BJ (cell line): Measurements from ENCODE around the gene TTLL11. TPM values are rescaled to one million over a fixed set of nuclear protein-coding genes. Genes with fewer than 3 reads are reported as not detected.

ENCODE experiments used
- CTCF ChIA-PET: fragments of 350-600 bp; formaldehyde crosslinking; extraction: SDS; loops from one replicate; lab custom pipeline; 2021; ENCODE audit warnings: antibody characterized with exemption, inconsistent platforms; lab: Yijun Ruan, JAX
- POLR2A ChIA-PET: fragments of 300-600 bp; sonication (Branson Sonifier 250); formaldehyde crosslinking; extraction: SDS; loops from one replicate; lab custom pipeline; 2021; ENCODE audit warnings: antibody characterized with exemption; lab: Charles Lee
- DNase-seq: peaks from one replicate; pipeline ENCODE4 v3.0.0-alpha.2; 2011; ENCODE audit warnings: low read depth
- H3K27me3 ChIP-seq: 2 replicates; pipeline ENCODE4 v1.6.0; 2011; ENCODE audit warnings: low read length; ENCODE audit not compliant: control insufficient read depth, insufficient read depth
- H3K36me3 ChIP-seq: 2 replicates; pipeline ENCODE4 v1.5.1; 2011; ENCODE audit warnings: low read length; ENCODE audit not compliant: control insufficient read depth, insufficient read depth
- H3K4me3 ChIP-seq: 2 replicates; pipeline ENCODE4 v1.5.1; 2011; ENCODE audit warnings: low read depth, mild to moderate bottlenecking, control low read depth, low read length
- polyA plus RNA-seq: library from polyadenylated mRNA; depleted of rRNA; stranded (reverse); fragments of >200 nt; gene quantifications from 2 replicates; pipeline ENCODE4 v1.2.3, GENCODE V29; 2011
- TF ChIP-seq, protein P1 (sequence below): IDR thresholded peaks from 2 replicates; pipeline ENCODE4 v1.5.1; 2011; ENCODE audit warnings: low read depth, mild to moderate bottlenecking, control low read depth, inconsistent platforms, low read length, moderate library complexity; ENCODE audit not compliant: insufficient read depth

Gene TTLL11
- polyA plus RNA-seq, 1 experiment: 5.6 TPM

DNA sequence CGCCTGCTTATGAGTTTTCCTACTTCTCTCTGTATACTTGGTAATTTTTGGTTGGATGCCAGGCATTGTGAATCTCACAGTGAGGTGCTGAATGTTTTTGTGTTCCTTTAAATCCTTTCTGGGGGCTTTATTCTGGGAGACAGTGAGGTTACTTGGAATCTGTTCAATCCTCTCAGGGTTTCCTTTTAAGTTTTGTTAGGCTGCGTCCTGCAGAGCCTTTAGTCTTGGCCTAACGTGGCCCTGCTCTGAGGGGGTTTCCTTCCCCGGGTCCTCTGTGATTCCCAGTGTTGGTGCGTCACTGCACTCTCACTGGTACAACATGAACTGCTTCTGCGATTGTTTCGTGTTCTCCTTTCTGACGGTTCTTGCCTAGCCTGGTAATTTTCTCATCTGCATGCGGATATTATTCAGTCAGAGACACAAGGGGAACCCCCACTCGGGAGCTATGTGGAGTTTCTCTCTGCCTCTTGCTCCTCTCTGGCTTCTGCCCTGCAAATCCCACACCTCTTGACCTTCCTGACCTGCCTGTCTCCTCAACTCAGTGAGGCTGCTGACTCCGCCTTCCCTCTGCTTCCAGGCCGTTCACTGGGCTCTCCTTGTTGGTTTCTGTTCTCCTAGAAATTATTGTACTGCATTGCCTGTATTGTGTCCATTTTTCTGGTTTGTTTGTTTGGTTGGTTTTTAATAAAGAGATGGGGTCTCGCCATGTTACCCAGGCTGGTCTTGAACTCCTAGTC lies 313.6 kb downstream of the TTLL11 start:
- H3K27me3 ChIP-seq: no peaks in the 10 kb centered on the region
- ChIA-PET POLR2A (no interaction called here), CTCF (no interaction called here)
- DNase-seq: no peak
- TF ChIP-seq, protein P1, sequence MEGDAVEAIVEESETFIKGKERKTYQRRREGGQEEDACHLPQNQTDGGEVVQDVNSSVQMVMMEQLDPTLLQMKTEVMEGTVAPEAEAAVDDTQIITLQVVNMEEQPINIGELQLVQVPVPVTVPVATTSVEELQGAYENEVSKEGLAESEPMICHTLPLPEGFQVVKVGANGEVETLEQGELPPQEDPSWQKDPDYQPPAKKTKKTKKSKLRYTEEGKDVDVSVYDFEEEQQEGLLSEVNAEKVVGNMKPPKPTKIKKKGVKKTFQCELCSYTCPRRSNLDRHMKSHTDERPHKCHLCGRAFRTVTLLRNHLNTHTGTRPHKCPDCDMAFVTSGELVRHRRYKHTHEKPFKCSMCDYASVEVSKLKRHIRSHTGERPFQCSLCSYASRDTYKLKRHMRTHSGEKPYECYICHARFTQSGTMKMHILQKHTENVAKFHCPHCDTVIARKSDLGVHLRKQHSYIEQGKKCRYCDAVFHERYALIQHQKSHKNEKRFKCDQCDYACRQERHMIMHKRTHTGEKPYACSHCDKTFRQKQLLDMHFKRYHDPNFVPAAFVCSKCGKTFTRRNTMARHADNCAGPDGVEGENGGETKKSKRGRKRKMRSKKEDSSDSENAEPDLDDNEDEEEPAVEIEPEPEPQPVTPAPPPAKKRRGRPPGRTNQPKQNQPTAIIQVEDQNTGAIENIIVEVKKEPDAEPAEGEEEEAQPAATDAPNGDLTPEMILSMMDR: no peak
- no peak overlapping the region for H3K4me3 ChIP-seq
- H3K36me3 ChIP-seq: peaks cover 26% of the 10 kb centered on the region

DNA sequence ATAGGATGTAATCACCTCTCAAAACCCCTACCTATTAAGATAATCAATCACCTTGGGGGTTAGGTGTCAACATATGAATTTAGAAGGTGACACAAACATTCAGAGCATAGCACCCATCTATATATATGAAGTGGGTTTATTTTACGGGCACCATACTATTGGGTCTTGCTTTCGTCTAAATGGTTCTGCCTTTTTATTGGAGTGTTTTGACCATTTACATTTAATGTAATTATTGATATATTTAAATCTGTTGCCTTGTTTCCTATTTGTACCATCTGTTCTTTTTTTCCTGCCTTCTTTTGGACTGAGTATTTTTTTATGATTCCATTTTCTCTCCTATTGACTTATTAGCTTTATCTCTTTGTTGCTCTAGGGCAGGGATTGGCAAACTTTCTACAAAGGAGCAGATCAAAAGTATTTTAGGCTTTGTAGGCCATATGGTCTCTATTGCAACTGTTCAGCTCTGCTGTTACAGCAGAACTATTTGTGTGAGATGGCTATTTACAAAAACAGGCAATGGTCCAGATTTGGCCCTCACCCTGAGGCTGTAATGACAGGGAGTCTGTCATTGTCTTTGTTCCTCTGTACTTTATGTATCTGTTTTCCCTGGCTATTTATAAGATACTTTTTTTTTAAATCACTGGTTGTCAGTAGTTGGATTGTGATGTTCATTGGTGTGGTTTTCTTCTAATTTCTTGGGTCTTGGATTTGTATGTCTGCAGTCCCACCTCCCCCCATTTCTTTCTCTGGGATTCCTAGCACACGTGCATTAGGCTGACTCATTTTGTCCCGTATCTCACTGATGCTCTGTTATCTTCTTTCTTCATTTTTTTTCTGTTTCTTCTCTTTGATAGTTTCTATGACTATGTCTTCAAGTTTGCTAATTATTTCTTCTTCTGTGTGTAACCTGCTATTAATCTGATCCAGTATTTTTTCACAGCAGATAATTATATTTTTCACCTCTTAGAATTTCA lies 314.6 kb downstream of the TTLL11 start:
- no peaks in the 10 kb centered on the region for H3K27me3 ChIP-seq
- no peak for DNase-seq
- H3K4me3 ChIP-seq: no peak overlapping the region
- POLR2A ChIA-PET: no interaction called here
- TF ChIP-seq, protein P1: no peak
- peaks cover 32% of the 10 kb centered on the region for H3K36me3 ChIP-seq
- CTCF ChIA-PET: no interaction called here

DNA sequence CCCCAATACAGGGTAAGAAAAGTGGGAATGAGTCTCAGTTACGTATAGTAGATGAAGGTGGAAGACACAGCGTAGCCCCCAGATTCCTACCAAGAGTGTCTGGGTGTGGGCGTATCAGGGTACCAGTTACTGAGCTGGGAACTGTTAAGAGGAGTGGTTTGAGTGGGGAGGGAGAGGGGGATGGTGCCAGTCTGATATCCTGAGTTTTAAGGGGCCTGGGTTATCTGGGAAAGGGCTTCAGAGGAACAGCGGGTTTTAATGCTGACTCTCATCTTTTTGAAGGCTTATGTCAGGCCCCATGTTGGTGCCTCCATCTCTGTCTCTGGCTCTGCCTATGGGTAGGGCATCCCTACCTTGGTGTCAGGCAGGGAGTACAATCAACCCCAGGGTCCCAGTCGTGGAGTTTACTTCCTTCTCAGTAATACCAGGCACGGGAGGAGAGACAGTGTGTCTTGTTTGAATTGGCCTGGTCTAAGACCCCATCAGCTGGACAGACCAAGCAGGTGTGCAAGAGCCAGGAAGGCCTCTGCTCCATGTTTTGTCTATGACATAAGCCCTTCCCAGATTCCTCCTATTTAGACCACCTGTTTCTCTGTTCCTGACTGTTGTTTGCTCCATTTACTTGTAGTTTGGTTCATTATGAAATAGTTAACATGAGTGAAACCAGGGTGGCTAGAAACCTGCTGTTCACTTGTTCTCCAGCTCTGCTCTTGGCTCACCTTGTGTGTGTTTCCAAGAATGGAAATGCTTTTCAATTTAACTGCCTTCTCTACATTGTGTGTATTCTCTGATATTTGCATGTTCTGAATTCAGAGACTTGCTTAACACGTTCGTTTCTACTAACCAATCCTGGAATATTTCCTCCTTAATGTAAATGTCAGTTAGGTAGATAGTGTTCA lies 316.1 kb downstream of the TTLL11 start:
- ChIA-PET CTCF (interaction anchor here (1.3 kb wide), 1 partner anchor 23 kb away, joined by 3 read pairs; no protein-coding TSS in a partner anchor), POLR2A (no interaction called here)
- Histone ChIP-seq H3K4me3 (no peak overlapping the region), H3K36me3 (peaks cover 32% of the 10 kb centered on the region), H3K27me3 (no peaks in the 10 kb centered on the region)
- TF ChIP-seq, protein P1: no peak
- no peak for DNase-seq

DNA sequence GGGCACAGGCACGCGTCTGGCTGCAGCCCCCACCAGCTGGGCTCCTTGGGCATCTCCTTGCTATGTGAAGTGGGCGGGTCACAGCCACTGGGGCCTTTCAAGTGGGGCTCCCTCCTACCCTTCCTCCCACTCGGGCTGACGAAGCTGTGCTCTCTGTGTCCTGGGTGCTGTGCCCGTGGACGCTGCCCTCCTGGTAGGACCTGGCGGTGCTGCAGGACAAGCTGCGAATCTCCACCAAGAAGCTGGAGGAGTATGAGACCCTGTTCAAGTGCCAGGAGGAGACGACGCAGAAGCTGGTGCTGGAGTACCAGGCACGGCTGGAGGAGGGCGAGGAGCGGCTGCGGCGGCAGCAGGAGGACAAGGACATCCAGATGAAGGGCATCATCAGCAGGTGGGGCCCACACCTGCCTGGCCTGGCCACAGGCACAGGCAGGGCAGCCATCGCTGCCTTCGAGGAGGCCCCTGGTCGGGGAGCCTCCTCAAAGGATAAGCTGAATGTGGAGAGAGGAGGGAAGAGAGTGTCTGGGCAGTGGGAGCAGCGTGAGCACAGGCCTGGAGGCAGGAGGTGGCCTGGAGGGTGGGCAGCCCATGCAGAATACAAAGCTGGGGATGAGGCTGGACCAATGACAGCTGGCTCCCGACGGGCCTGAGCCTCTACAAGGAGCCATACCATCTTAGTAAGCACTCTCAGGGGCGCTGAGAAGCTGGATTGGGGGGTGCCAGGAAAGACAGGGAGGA lies 316.9 kb downstream of the TTLL11 start:
- CTCF ChIA-PET: interaction anchor here (1.3 kb wide), 1 partner anchor 22 kb away, joined by 3 read pairs; no protein-coding TSS in a partner anchor
- Histone ChIP-seq H3K36me3 (peaks cover 26% of the 10 kb centered on the region), H3K4me3 (no peak overlapping the region), H3K27me3 (no peaks in the 10 kb centered on the region)
- DNase-seq: no peak
- POLR2A ChIA-PET: no interaction called here
- TF ChIP-seq, protein P1: no peak
